Thyroid gland (tissue), 4 donors: ENCODE results near the gene GCLC. TPM values are rescaled to one million over a fixed set of nuclear protein-coding genes. Genes with fewer than 3 reads are reported as not detected.

Source experiments
- DNase-seq, 2 donors: peaks; one replicate each; pipeline ENCODE4 v3.0.0-alpha.2; 2019
- H3K27ac ChIP-seq, 3 donors: fragments of 200-600 bp; sonication (generic); 1 replicate in 2 of 3; 2 replicates in 1 of 3; pipeline ENCODE4 v1.5.1; 2016 to 2019; ENCODE audit warnings: mild to moderate bottlenecking in 1 of 3, moderate library complexity in 1 of 3
- H3K27me3 ChIP-seq: fragments of 200-600 bp; sonication (generic); one replicate; pipeline ENCODE4 v1.5.1; 2019
- H3K36me3 ChIP-seq, 2 donors: fragments of 200-600 bp; sonication (generic); one replicate each; pipeline ENCODE4 v1.5.1; 2016 to 2019
- H3K4me1 ChIP-seq, 2 donors: fragments of 200-600 bp; sonication (generic); one replicate each; pipeline ENCODE4 v1.5.1; 2017 to 2019
- H3K4me3 ChIP-seq, 3 donors: fragments of 200-600 bp; sonication (generic); replicated peaks in 1 of 3; 1 replicate in 2 of 3; 2 replicates in 1 of 3; pipeline ENCODE4 v1.5.1; 2016; ENCODE audit warnings: mild to moderate bottlenecking in 1 of 3
- H3K9me3 ChIP-seq: fragments of 200-600 bp; sonication (generic); one replicate; pipeline ENCODE4 v1.5.1; 2017
- CTCF ChIP-seq, 6 experiments: fragments of 200-600 bp in 3 of 6; fragments of 450-650 bp in 3 of 6; sonication (generic) in 3 of 6; IDR thresholded peaks; one replicate each; pipeline ENCODE4 v1.5.1; 2016 to 2019; ENCODE audit warnings: antibody characterized with exemption in 6 of 6, mild to moderate bottlenecking in 2 of 6, inconsistent platforms in 1 of 6, moderate library complexity in 1 of 6
- POLR2A ChIP-seq, 2 donors: fragments of 450-650 bp; IDR thresholded peaks; one replicate each; pipeline ENCODE4 v1.6.1; 2017; ENCODE audit warnings: antibody characterized with exemption in 2 of 2, mild to moderate bottlenecking in 2 of 2, moderate library complexity in 1 of 2
- WGBS, 2 donors: methylation state at CpG; one replicate each; pipeline ENCODE4 v1.1.5; 2017; 5-methylcytosine and 5-hydroxymethylcytosine counted together
- intact Hi-C: fragments of 100-400 bp; cut with DNase I; formaldehyde crosslinking; loops from one replicate; pipeline ENCODE4 v1.15.1; 2023
- total RNA-seq, 4 donors: library from RNA; depleted of rRNA; stranded (reverse); fragments of >200 nt; gene quantifications; one replicate each; pipeline ENCODE4 v1.2.3, GENCODE V29; 2016

The GCLC gene
- total RNA-seq, 4 donors from 2014 or later = 67.3 to 210 (median 82.0) TPM

GRCh38 chr6:53504512-53504911, 40.4 kb downstream of the GCLC start:
- H3K27me3 ChIP-seq = no peaks in the 10 kb centered on the region
- no peak overlapping the region for H3K27ac ChIP-seq
- no peak overlapping the region for H3K4me3 ChIP-seq
- H3K36me3 ChIP-seq = peaks cover 36 to 55% of the 10 kb centered on the region in 2 donors
- TF ChIP-seq POLR2A (IDR thresholded peaks at IDR 0.05) = no peak
- no peak for TF ChIP-seq CTCF (IDR thresholded peaks at IDR 0.05)
- 92 to 97% methylated on average over 3 of the region's 3 CpGs for WGBS, 2 donors
- DNase-seq = no peak
- intact Hi-C loops = loop anchor here (10.0 kb wide), 1 partner anchor 450 kb away; no protein-coding TSS in a partner anchor
- H3K4me1 ChIP-seq = no peaks in the 10 kb centered on the region
- H3K9me3 ChIP-seq = no peaks in the 10 kb centered on the region

GRCh38 chr6:53503060-53503459, 41.8 kb downstream of the GCLC start:
- no peaks in the 10 kb centered on the region for H3K9me3 ChIP-seq
- TF ChIP-seq POLR2A (IDR thresholded peaks at IDR 0.05) = no peak
- TF ChIP-seq CTCF (IDR thresholded peaks at IDR 0.05) = no peak
- H3K4me1 ChIP-seq = no peaks in the 10 kb centered on the region
- 96 to 99% methylated on average over 5 of the region's 5 CpGs for WGBS, 2 donors
- no peak for DNase-seq
- no peak overlapping the region for H3K4me3 ChIP-seq
- H3K27me3 ChIP-seq = no peaks in the 10 kb centered on the region
- intact Hi-C loops = loop anchor here (10.0 kb wide), 1 partner anchor 452 kb away; no protein-coding TSS in a partner anchor
- peaks cover 30 to 62% of the 10 kb centered on the region in 2 donors for H3K36me3 ChIP-seq
- no peak overlapping the region for H3K27ac ChIP-seq

GRCh38 chr6:53501432-53501831, 43.5 kb downstream of the GCLC start:
- Histone ChIP-seq H3K9me3 (no peaks in the 10 kb centered on the region), H3K4me3 (no peak overlapping the region), H3K27ac (no peak overlapping the region), H3K27me3 (no peaks in the 10 kb centered on the region), H3K4me1 (no peaks in the 10 kb centered on the region), H3K36me3 (peaks cover 20 to 53% of the 10 kb centered on the region in 2 donors)
- no peak for DNase-seq
- 86 to 88% methylated on average over 3 of the region's 3 CpGs for WGBS, 2 donors
- intact Hi-C loops = loop anchor here (10.0 kb wide), 1 partner anchor 453 kb away; no protein-coding TSS in a partner anchor
- TF ChIP-seq CTCF (IDR thresholded peaks at IDR 0.05) (no peak), POLR2A (IDR thresholded peaks at IDR 0.05) (no peak)

- 94 to 97% methylated on average over 4 of the region's 4 CpGs for WGBS, 2 donors
- Histone ChIP-seq H3K27me3 (no peaks in the 10 kb centered on the region), H3K9me3 (no peaks in the 10 kb centered on the region), H3K4me1 (no peaks in the 10 kb centered on the region), H3K4me3 (no peak overlapping the region), H3K36me3 (peaks cover 9 to 40% of the 10 kb centered on the region in 2 donors), H3K27ac (no peak overlapping the region)
- no peak for DNase-seq
- intact Hi-C loops = loop anchor here (10.0 kb wide), 1 partner anchor 455 kb away; no protein-coding TSS in a partner anchor
- TF ChIP-seq CTCF (IDR thresholded peaks at IDR 0.05) (no peak), POLR2A (IDR thresholded peaks at IDR 0.05) (no peak)
Observed at GRCh38 chr6:53500095-53500494, 44.8 kb downstream of the GCLC start.

GRCh38 chr6:53499094-53499493, 45.8 kb downstream of the GCLC start:
- no peaks in the 10 kb centered on the region for H3K27me3 ChIP-seq
- peaks cover under 1 to 30% of the 10 kb centered on the region in 2 donors for H3K36me3 ChIP-seq
- intact Hi-C loops = no loop called here
- peak; percentile 17 to 65 for DNase-seq
- H3K4me1 ChIP-seq = no peaks in the 10 kb centered on the region
- WGBS, 2 donors = 52 to 79% methylated on average over 3 of the region's 3 CpGs
- H3K27ac ChIP-seq = no peak overlapping the region
- TF ChIP-seq CTCF (IDR thresholded peaks at IDR 0.05) (no peak), POLR2A (IDR thresholded peaks at IDR 0.05) (no peak)
- H3K9me3 ChIP-seq = no peaks in the 10 kb centered on the region
- no peak overlapping the region for H3K4me3 ChIP-seq
